Spleen (tissue), 11 donors: Measurements from ENCODE around the gene ACMSD. TPM values are rescaled to one million over a fixed set of nuclear protein-coding genes. Genes with fewer than 3 reads are reported as not detected.

Source experiments
- DNase-seq: peaks from one replicate; pipeline ENCODE4 v3.0.0-alpha.2; 2020
- H3K27ac ChIP-seq, 8 donors: fragments of 200-600 bp; sonication (generic) in 7 of 8; 1 replicate in 4 of 8; 2 replicates in 4 of 8; pipeline versions ENCODE4 v1.5.0 to v1.8.0; 2016 to 2021; ENCODE audit warnings: inconsistent platforms in 4 of 8, mild to moderate bottlenecking in 4 of 8, moderate library complexity in 1 of 8
- H3K27me3 ChIP-seq, 7 donors: fragments of 200-600 bp; sonication (generic) in 6 of 7; replicated peaks in 1 of 7; 1 replicate in 4 of 7; 2 replicates in 3 of 7; pipeline versions ENCODE4 v1.5.0 to v1.8.0; 2016 to 2021; ENCODE audit warnings: inconsistent platforms in 3 of 7, mild to moderate bottlenecking in 1 of 7
- H3K36me3 ChIP-seq, 6 donors: fragments of 200-600 bp; sonication (generic) in 5 of 6; 1 replicate in 4 of 6; 2 replicates in 2 of 6; pipeline versions ENCODE4 v1.5.0 to v1.8.0; 2016 to 2021; ENCODE audit warnings: inconsistent platforms in 2 of 6
- H3K4me1 ChIP-seq, 6 donors: fragments of 200-600 bp; sonication (generic) in 5 of 6; 1 replicate in 3 of 6; 2 replicates in 3 of 6; pipeline versions ENCODE4 v1.5.0 to v1.8.0; 2016 to 2021; ENCODE audit warnings: inconsistent platforms in 3 of 6
- H3K4me3 ChIP-seq, 8 donors: fragments of 200-600 bp; sonication (generic) in 7 of 8; 1 replicate in 4 of 8; 2 replicates in 4 of 8; pipeline versions ENCODE4 v1.5.0 to v1.8.0; 2016 to 2021; ENCODE audit warnings: inconsistent platforms in 4 of 8, mild to moderate bottlenecking in 4 of 8, moderate library complexity in 2 of 8
- H3K9me3 ChIP-seq, 8 donors: fragments of 200-600 bp; sonication (generic) in 7 of 8; 1 replicate in 4 of 8; 2 replicates in 4 of 8; pipeline versions ENCODE4 v1.5.0 to v1.8.0; 2016 to 2021; ENCODE audit warnings: inconsistent platforms in 4 of 8
- CTCF ChIP-seq, 11 experiments: fragments of 200-600 bp in 7 of 11; fragments of 450-650 bp in 4 of 11; sonication (generic) in 4 of 11; IDR thresholded peaks in 8 of 11; conservative IDR thresholded peaks in 3 of 11; 1 replicate in 7 of 11; 2 replicates in 4 of 11; pipeline versions ENCODE4 v1.4.0 to v1.8.0; 2016 to 2021; ENCODE audit warnings: antibody characterized with exemption in 11 of 11, inconsistent platforms in 4 of 11, mild to moderate bottlenecking in 1 of 11
- POLR2A ChIP-seq, 3 donors: fragments of 450-650 bp; IDR thresholded peaks; one replicate each; pipeline ENCODE4 v1.5.1; 2017; ENCODE audit warnings: antibody characterized with exemption in 3 of 3, mild to moderate bottlenecking in 1 of 3
- POLR2AphosphoS5 ChIP-seq, 3 donors: sonication (generic); formaldehyde crosslinking; IDR thresholded peaks; one replicate each; pipeline ENCODE4 v1.5.1; 2017; ENCODE audit warnings: antibody characterized with exemption in 3 of 3
- WGBS, 5 donors: extraction: QIAGEN DNeasy Blood & Tissue Kit in 3 of 5; methylation state at CpG; one replicate each; pipeline versions ENCODE4 v1.1.5 to v1.1.7; 2013 to 2018; 5-methylcytosine and 5-hydroxymethylcytosine counted together
- intact Hi-C: fragments of 100-400 bp; cut with DNase I; formaldehyde crosslinking; loops from one replicate; pipeline ENCODE4 v1.15.0; 2023; ENCODE audit warnings: low total_unique reads
- polyA plus RNA-seq, 3 donors: library from polyadenylated mRNA; stranded (reverse); fragments of 200-250 nt; gene quantifications; one replicate each; pipeline ENCODE4 v1.2.1, GENCODE V29; 2013
- total RNA-seq, 7 donors: library from RNA; depleted of rRNA in 3 of 7; stranded (reverse); fragments of >200 nt in 3 of 7; fragmentation: NEBNext Ultra II Directional in 4 of 7; extraction: Animal tissue kit (Norgen Biotek cat#: 25700) in 4 of 7; gene quantifications; one replicate each; pipeline versions ENCODE4 v1.1.0 to v1.2.1, GENCODE V29; 2016 to 2021
- donor health status: healthy with polysubstance abuse.
- donor health status: DM: no; HTN: no; CAD: no; lungs with moderate emphysema.
- donor health status: DM: no; HTN: no; CAD: no.
- donor health status: Bipolar disorder and iron deficiency.
- donor health status: healthy.
- donor health status: DM: no; HTN: no; CAD: no.
- donor health status: DM: yes; HTN: yes; CAD: no.

The ACMSD gene
- total and polyA plus RNA-seq, 10 donors, result not detected

- intact Hi-C loops, result no loop called here
- 90 to 97% (median 91%) methylated on average over 3 of the region's 3 CpGs for WGBS, 5 donors
- H3K4me3 ChIP-seq, result no peak overlapping the region
- peaks cover 0 to 18% (median 5%) of the 10 kb centered on the region in 8 donors for H3K9me3 ChIP-seq
- H3K36me3 ChIP-seq, result no peaks in the 10 kb centered on the region
- H3K27me3 ChIP-seq, result no peaks in the 10 kb centered on the region
- TF ChIP-seq POLR2AphosphoS5 (IDR thresholded peaks at IDR 0.05) (no peak), CTCF (IDR thresholded peaks at IDR 0.05 in 8 of 11, conservative IDR thresholded peaks at IDR 0.05 in 3 of 11) (no peak), POLR2A (IDR thresholded peaks at IDR 0.05) (no peak)
- H3K4me1 ChIP-seq, result no peaks in the 10 kb centered on the region
- H3K27ac ChIP-seq, result no peak overlapping the region
- no peak for DNase-seq
Measured at GRCh38 chr2:134911400-134911785, 73.0 kb downstream of the ACMSD start.

GRCh38 chr2:134912361-134912760 is 73.9 kb downstream of the ACMSD start:
- no peak overlapping the region for H3K27ac ChIP-seq
- no peaks in the 10 kb centered on the region for H3K36me3 ChIP-seq
- H3K4me3 ChIP-seq, result no peak overlapping the region
- TF ChIP-seq CTCF (IDR thresholded peaks at IDR 0.05 in 8 of 11, conservative IDR thresholded peaks at IDR 0.05 in 3 of 11) (no peak), POLR2AphosphoS5 (IDR thresholded peaks at IDR 0.05) (no peak), POLR2A (IDR thresholded peaks at IDR 0.05) (no peak)
- H3K9me3 ChIP-seq, result peaks cover 0 to 14% (median 5%) of the 10 kb centered on the region in 8 donors
- intact Hi-C loops, result no loop called here
- peaks cover 0 to 8% (median 5%) of the 10 kb centered on the region in 6 donors for H3K4me1 ChIP-seq
- H3K27me3 ChIP-seq, result no peaks in the 10 kb centered on the region
- DNase-seq, result no peak

GRCh38 chr2:134917360-134917865 is 79.0 kb downstream of the ACMSD start:
- Histone ChIP-seq H3K4me3 (peak overlapping the region; percentile 39 to 96 (median 69)), H3K36me3 (peaks cover 0 to 9% (median 0%) of the 10 kb centered on the region in 6 donors), H3K4me1 (peaks cover 27 to 45% (median 38%) of the 10 kb centered on the region in 6 donors), H3K27ac (peak overlapping the region; percentile 86 to 99 (median 97)), H3K9me3 (peaks cover 0 to 4% (median 0%) of the 10 kb centered on the region in 8 donors), H3K27me3 (no peaks in the 10 kb centered on the region)
- DNase-seq, result peak; percentile 80
- no peak for TF ChIP-seq CTCF (IDR thresholded peaks at IDR 0.05 in 8 of 11, conservative IDR thresholded peaks at IDR 0.05 in 3 of 11)
- no peak for TF ChIP-seq POLR2AphosphoS5 (IDR thresholded peaks at IDR 0.05)
- TF ChIP-seq POLR2A (IDR thresholded peaks at IDR 0.05), result no peak
- WGBS, 5 donors, result 28 to 35% (median 30%) methylated on average over 13 to 16 of the region's 16 CpGs
- intact Hi-C loops, result no loop called here

GRCh38 chr2:134917888-134918525 is 79.6 kb downstream of the ACMSD start:
- 0 to 1% (median 1%) methylated on average over 36 to 38 of the region's 38 CpGs for WGBS, 5 donors
- Histone ChIP-seq H3K27ac (peak overlapping the region; percentile 86 to 99 (median 97)), H3K36me3 (peaks cover 0 to 14% (median 0%) of the 10 kb centered on the region in 6 donors), H3K27me3 (no peaks in the 10 kb centered on the region), H3K9me3 (peaks cover 0 to 3% (median 0%) of the 10 kb centered on the region in 8 donors), H3K4me3 (peak overlapping the region; percentile 39 to 96 (median 69)), H3K4me1 (peaks cover 33 to 51% (median 44%) of the 10 kb centered on the region in 6 donors)
- intact Hi-C loops, result no loop called here
- peak; percentile 85 to 92 (median 88) for TF ChIP-seq POLR2AphosphoS5 (IDR thresholded peaks at IDR 0.05)
- TF ChIP-seq POLR2A (IDR thresholded peaks at IDR 0.05), result peak in 2 of 3 donors; percentile 29 to 50
- TF ChIP-seq CTCF (IDR thresholded peaks at IDR 0.05 in 8 of 11, conservative IDR thresholded peaks at IDR 0.05 in 3 of 11), result peak in 10 of 11 experiments; percentile 27 to 62 (median 46)
- DNase-seq, result peak; percentile 98
